ENCODE results near the gene GALNT12.

The GALNT12 gene

GRCh38 chr9:98831696-98832095 lies 24.2 kb downstream of the GALNT12 start:
- WGBS, 2 experiments = 91 to 92% methylated on average over 16 of the region's 16 CpGs
- Histone ChIP-seq H3K27ac (ENCODE audit: insufficient read depth, low read depth, low read length, poor library complexity, severe bottlenecking) (no peak overlapping the region), H3K27me3 (ENCODE audit: control insufficient read depth, insufficient read depth, low read length, poor library complexity, severe bottlenecking) (no peaks in the 10 kb centered on the region), H3K9me3 (ENCODE audit: control insufficient read depth, low read length) (no peaks in the 10 kb centered on the region), H3K36me3 (ENCODE audit: control insufficient read depth, insufficient read depth, low read length) (no peaks in the 10 kb centered on the region), H3K4me1 (ENCODE audit: control insufficient read depth, insufficient read depth, low read length) (no peaks in the 10 kb centered on the region), H3K4me3 (ENCODE audit: insufficient read depth, low read depth, low read length) (no peak overlapping the region)

DNA sequence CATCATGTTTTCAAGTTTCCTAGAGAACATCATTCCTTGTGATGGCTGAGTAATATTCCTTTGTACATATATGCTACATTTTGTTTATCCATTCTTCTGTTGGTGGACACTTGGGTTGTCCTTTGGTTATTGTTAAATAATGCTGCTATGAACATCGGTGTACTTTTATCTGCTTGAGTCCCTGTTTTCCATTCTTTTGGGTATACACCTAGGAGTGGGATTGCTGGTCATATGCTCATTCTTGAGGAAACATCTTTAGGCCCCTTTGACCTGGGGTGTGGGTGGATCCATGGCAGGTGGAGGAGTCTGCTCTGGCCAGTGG lies 25.3 kb downstream of the GALNT12 start:
- Histone ChIP-seq H3K9me3 (ENCODE audit: control insufficient read depth, low read length) (no peaks in the 10 kb centered on the region), H3K27me3 (ENCODE audit: control insufficient read depth, insufficient read depth, low read length, poor library complexity, severe bottlenecking) (no peaks in the 10 kb centered on the region), H3K27ac (ENCODE audit: insufficient read depth, low read depth, low read length, poor library complexity, severe bottlenecking) (no peak overlapping the region), H3K4me3 (ENCODE audit: insufficient read depth, low read depth, low read length) (no peak overlapping the region), H3K4me1 (ENCODE audit: control insufficient read depth, insufficient read depth, low read length) (no peaks in the 10 kb centered on the region), H3K36me3 (ENCODE audit: control insufficient read depth, insufficient read depth, low read length) (no peaks in the 10 kb centered on the region)
- WGBS, 2 experiments = 95 to 96% methylated on average over 1 of the region's 1 CpG

GRCh38 chr9:98833090-98833956 lies 25.9 kb downstream of the GALNT12 start:
- WGBS, 2 experiments = 94 to 96% methylated on average over 9 of the region's 9 CpGs
- Histone ChIP-seq H3K27ac (ENCODE audit: insufficient read depth, low read depth, low read length, poor library complexity, severe bottlenecking) (no peak overlapping the region), H3K27me3 (ENCODE audit: control insufficient read depth, insufficient read depth, low read length, poor library complexity, severe bottlenecking) (no peaks in the 10 kb centered on the region), H3K4me3 (ENCODE audit: insufficient read depth, low read depth, low read length) (no peak overlapping the region), H3K4me1 (ENCODE audit: control insufficient read depth, insufficient read depth, low read length) (no peaks in the 10 kb centered on the region), H3K9me3 (ENCODE audit: control insufficient read depth, low read length) (no peaks in the 10 kb centered on the region), H3K36me3 (ENCODE audit: control insufficient read depth, insufficient read depth, low read length) (no peaks in the 10 kb centered on the region)

DNA sequence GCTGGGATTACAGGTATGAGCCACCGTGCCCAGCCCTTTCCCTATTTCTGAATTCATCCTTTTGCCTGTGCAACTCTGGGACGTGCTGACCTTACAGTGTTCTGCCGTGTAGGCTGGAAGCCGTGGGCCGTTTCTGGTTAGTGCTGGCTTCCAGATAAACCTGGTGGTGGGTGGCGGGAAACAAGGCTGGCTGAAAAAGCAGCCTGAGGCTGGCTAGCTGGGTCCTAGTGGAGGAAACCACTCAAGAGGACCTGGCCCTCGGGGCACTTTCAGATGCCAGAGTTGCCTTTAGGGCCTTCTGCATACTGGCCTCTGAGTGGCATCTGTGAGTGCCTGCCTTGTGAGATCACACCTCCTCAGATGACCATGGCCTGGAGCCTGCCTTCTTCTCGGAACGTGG lies 26.9 kb downstream of the GALNT12 start:
- no peak overlapping the region for H3K27ac ChIP-seq (ENCODE audit: insufficient read depth, low read depth, low read length, poor library complexity, severe bottlenecking)
- H3K4me1 ChIP-seq (ENCODE audit: control insufficient read depth, insufficient read depth, low read length) = no peaks in the 10 kb centered on the region
- no peaks in the 10 kb centered on the region for H3K27me3 ChIP-seq (ENCODE audit: control insufficient read depth, insufficient read depth, low read length, poor library complexity, severe bottlenecking)
- H3K36me3 ChIP-seq (ENCODE audit: control insufficient read depth, insufficient read depth, low read length) = no peaks in the 10 kb centered on the region
- no peaks in the 10 kb centered on the region for H3K9me3 ChIP-seq (ENCODE audit: control insufficient read depth, low read length)
- 92 to 94% methylated on average over 9 of the region's 9 CpGs for WGBS, 2 experiments
- H3K4me3 ChIP-seq (ENCODE audit: insufficient read depth, low read depth, low read length) = no peak overlapping the region

GRCh38 chr9:98836206-98836605 lies 28.7 kb downstream of the GALNT12 start:
- no peaks in the 10 kb centered on the region for H3K36me3 ChIP-seq (ENCODE audit: control insufficient read depth, insufficient read depth, low read length)
- H3K4me3 ChIP-seq (ENCODE audit: insufficient read depth, low read depth, low read length) = no peak overlapping the region
- no peak overlapping the region for H3K27ac ChIP-seq (ENCODE audit: insufficient read depth, low read depth, low read length, poor library complexity, severe bottlenecking)
- H3K9me3 ChIP-seq (ENCODE audit: control insufficient read depth, low read length) = no peaks in the 10 kb centered on the region
- H3K4me1 ChIP-seq (ENCODE audit: control insufficient read depth, insufficient read depth, low read length) = no peaks in the 10 kb centered on the region
- WGBS, 2 experiments = 95 to 97% methylated on average over 4 of the region's 4 CpGs
- no peaks in the 10 kb centered on the region for H3K27me3 ChIP-seq (ENCODE audit: control insufficient read depth, insufficient read depth, low read length, poor library complexity, severe bottlenecking)

- no peaks in the 10 kb centered on the region for H3K9me3 ChIP-seq (ENCODE audit: control insufficient read depth, low read length)
- 92 to 95% methylated on average over 4 of the region's 4 CpGs for WGBS, 2 experiments
- H3K27ac ChIP-seq (ENCODE audit: insufficient read depth, low read depth, low read length, poor library complexity, severe bottlenecking) = no peak overlapping the region
- H3K4me1 ChIP-seq (ENCODE audit: control insufficient read depth, insufficient read depth, low read length) = no peaks in the 10 kb centered on the region
- no peak overlapping the region for H3K4me3 ChIP-seq (ENCODE audit: insufficient read depth, low read depth, low read length)
- H3K36me3 ChIP-seq (ENCODE audit: control insufficient read depth, insufficient read depth, low read length) = no peaks in the 10 kb centered on the region
- no peaks in the 10 kb centered on the region for H3K27me3 ChIP-seq (ENCODE audit: control insufficient read depth, insufficient read depth, low read length, poor library complexity, severe bottlenecking)
Observed at GRCh38 chr9:98837516-98837915, 30.0 kb downstream of the GALNT12 start.

DNA sequence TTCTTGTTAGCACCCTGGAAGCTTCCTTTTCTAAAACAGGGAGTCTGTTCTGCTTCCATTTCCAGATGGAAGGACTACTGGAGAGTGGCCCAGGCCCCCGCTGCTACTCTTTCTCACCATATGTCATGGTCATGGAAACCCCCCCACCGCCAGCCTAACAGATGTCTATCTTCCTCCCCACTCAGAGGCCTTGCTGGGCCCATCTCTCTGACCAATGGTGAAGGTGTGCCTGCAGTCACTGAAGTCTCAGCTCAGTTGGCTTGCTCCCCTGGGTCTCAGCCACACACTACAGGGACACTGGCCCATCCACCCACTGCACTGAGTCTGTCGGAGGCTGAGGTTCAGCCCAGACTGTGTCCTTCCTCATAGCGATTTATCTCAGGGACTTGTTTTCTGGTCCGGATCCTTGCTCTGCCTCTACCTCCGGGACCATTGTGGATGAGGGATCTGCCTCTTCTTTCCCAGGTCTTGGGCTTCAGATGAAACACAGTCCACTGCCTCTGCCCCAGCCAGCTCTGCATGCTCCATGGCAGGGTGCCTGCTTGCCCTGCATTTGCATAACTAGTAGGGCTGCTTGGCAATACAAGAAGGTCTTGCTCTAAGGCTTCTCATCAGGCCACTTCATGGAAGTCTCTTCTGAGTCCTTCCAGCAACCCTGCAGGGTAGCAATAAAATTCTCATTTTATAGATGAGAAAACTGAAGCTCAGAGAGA lies 30.8 kb downstream of the GALNT12 start:
- H3K9me3 ChIP-seq (ENCODE audit: control insufficient read depth, low read length) = no peaks in the 10 kb centered on the region
- 92 to 95% methylated on average over 6 of the region's 6 CpGs for WGBS, 2 experiments

GRCh38 chr9:98838868-98839565 lies 31.5 kb downstream of the GALNT12 start:
- WGBS, 2 experiments = 92 to 95% methylated on average over 6 of the region's 6 CpGs
- Histone ChIP-seq H3K9me3 (ENCODE audit: control insufficient read depth, low read length) (no peaks in the 10 kb centered on the region), H3K4me3 (ENCODE audit: insufficient read depth, low read depth, low read length) (no peak overlapping the region), H3K27me3 (ENCODE audit: control insufficient read depth, insufficient read depth, low read length, poor library complexity, severe bottlenecking) (no peaks in the 10 kb centered on the region), H3K36me3 (ENCODE audit: control insufficient read depth, insufficient read depth, low read length) (no peaks in the 10 kb centered on the region), H3K27ac (ENCODE audit: insufficient read depth, low read depth, low read length, poor library complexity, severe bottlenecking) (no peak overlapping the region), H3K4me1 (ENCODE audit: control insufficient read depth, insufficient read depth, low read length) (no peaks in the 10 kb centered on the region)

More for the DNA sequence above, 30.8 kb downstream of the GALNT12 start:
- Histone ChIP-seq H3K27ac (ENCODE audit: insufficient read depth, low read depth, low read length, poor library complexity, severe bottlenecking) (no peak overlapping the region), H3K4me3 (ENCODE audit: insufficient read depth, low read depth, low read length) (no peak overlapping the region), H3K27me3 (ENCODE audit: control insufficient read depth, insufficient read depth, low read length, poor library complexity, severe bottlenecking) (no peaks in the 10 kb centered on the region), H3K36me3 (ENCODE audit: control insufficient read depth, insufficient read depth, low read length) (no peaks in the 10 kb centered on the region), H3K4me1 (ENCODE audit: control insufficient read depth, insufficient read depth, low read length) (no peaks in the 10 kb centered on the region)

- Histone ChIP-seq H3K4me3 (ENCODE audit: insufficient read depth, low read depth, low read length) (no peak overlapping the region), H3K27me3 (ENCODE audit: control insufficient read depth, insufficient read depth, low read length, poor library complexity, severe bottlenecking) (no peaks in the 10 kb centered on the region), H3K36me3 (ENCODE audit: control insufficient read depth, insufficient read depth, low read length) (no peaks in the 10 kb centered on the region), H3K27ac (ENCODE audit: insufficient read depth, low read depth, low read length, poor library complexity, severe bottlenecking) (no peak overlapping the region), H3K4me1 (ENCODE audit: control insufficient read depth, insufficient read depth, low read length) (no peaks in the 10 kb centered on the region), H3K9me3 (ENCODE audit: control insufficient read depth, low read length) (no peaks in the 10 kb centered on the region)
- WGBS, 2 experiments = 65 to 81% methylated on average over 4 of the region's 4 CpGs
Observed at GRCh38 chr9:98839724-98840123, 32.3 kb downstream of the GALNT12 start.

- 95 to 97% methylated on average over 6 of the region's 7 CpGs for WGBS, 2 experiments
- Histone ChIP-seq H3K36me3 (ENCODE audit: control insufficient read depth, insufficient read depth, low read length) (no peaks in the 10 kb centered on the region), H3K4me1 (ENCODE audit: control insufficient read depth, insufficient read depth, low read length) (no peaks in the 10 kb centered on the region), H3K27me3 (ENCODE audit: control insufficient read depth, insufficient read depth, low read length, poor library complexity, severe bottlenecking) (no peaks in the 10 kb centered on the region), H3K9me3 (ENCODE audit: control insufficient read depth, low read length) (no peaks in the 10 kb centered on the region), H3K4me3 (ENCODE audit: insufficient read depth, low read depth, low read length) (no peak overlapping the region), H3K27ac (ENCODE audit: insufficient read depth, low read depth, low read length, poor library complexity, severe bottlenecking) (no peak overlapping the region)
Observed at GRCh38 chr9:98842510-98842909, 35.0 kb downstream of the GALNT12 start.
